Skin of body (tissue), 2 donors: ENCODE data around the gene TAL1. TPM values are rescaled to one million over a fixed set of nuclear protein-coding genes. Genes with fewer than 3 reads are reported as not detected.

Experiments
- DNase-seq: peaks from one replicate; lab custom pipeline; 2025; lab: John Stamatoyannopoulos, UW
- total RNA-seq: library from RNA; depleted of rRNA; stranded (reverse); fragments of >200 nt; gene quantifications from one replicate; pipeline ENCODE4 v1.2.3, GENCODE V29; 2014

TAL1 gene
- total RNA-seq, 1 donor from 2014 or later: 5.3 TPM

DNA sequence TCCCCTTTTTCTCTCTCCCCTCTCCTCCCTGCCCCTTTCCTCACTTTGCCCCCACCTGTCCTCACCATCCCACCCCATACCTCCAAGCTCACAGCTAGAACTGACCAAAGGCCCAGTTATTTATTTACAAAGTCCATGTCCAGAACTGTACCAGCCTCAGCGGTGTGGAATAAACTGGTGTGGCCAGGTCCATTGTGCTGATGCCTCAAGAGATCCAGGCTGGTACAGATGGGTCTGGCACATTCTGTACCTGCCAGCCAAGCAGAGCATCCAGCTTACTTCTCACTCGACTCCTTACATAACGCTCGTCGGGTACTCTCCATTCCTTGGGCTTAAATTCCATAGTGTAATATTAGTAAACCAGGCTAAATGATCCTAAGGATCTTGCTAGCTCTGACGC lies 54.0 kb downstream of the TAL1 start:
- no peak for DNase-seq

DNA sequence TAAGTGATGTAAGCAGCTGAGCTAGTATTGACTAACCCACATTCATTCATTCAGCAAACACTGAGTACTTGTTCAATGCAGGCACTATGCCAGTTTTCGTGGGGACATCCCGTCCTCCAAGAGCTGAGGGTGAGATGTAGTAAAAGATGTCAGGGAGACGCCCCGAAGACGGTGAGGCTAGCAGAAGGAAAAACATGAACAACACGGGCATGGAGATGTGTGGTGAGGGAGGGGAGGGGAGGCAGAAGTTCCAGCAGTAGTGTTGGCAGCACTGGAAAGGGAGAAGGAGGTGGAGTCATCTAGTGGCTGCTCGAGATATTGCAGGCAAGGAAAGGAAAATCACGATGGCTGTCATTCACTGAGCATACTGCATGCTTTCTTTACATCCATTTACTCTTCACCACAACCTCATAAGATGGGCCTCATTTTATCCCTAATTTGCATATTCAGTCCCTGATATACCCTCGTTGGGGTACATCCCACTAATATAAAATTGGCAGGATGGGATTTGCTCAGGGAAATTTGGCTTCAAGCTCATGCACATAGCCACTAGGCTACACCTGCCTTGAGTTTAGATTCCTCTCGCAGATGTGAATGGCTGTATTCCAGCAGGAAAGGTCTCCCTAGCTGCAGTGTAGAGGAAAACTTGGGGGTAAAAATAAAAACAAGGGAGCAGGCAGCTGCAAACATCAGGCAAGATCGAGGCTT lies 56.6 kb downstream of the TAL1 start:
- DNase-seq: peak; percentile 48

DNA sequence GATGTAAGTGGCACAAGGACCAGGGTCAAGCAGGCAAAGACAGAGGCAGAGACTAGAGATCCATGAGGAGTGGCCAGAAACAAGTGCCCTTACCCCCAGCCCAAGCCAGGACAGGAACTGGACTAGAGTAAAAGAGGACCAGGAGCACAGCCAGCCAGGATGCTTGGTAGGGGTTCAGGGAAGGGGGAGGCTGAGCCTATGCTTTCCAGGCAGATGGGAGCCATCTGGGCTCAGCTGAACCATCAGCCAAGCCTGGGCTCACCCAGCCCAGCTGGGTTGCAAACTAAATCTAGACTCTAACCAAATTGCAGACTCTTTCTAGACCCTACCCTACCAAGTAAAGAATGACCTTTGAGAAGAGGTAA lies 57.4 kb downstream of the TAL1 start:
- DNase-seq: peak; percentile 11

DNA sequence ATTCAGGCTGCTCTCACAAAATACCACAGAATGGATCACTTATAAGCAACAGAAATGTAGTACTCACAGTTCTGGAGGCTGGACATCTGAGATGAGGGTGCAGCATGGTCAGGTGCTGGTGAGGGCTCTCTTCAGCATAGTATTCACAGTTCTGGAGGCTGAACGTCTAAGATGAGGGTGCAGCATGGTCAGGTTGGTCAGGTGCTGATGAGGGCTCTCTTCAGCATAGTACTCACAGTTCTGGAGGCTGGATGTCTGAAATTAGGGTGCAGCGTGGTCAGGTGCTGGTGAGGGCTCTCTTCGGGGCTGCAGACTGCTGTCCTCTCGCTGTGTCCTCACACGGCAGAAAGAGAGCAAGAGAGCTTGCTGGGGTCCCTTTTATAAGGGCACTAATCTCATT lies 59.2 kb downstream of the TAL1 start:
- DNase-seq: no peak

Other genes with a start within 250 kb of the TAL1 start
- gene CYP4X1, start 208.6 kb downstream of the TAL1 start, total RNA-seq: 2.8 TPM
- gene CYP4Z1, start 165.0 kb downstream of the TAL1 start, total RNA-seq: 0.39 TPM
- not detected for gene CYP4A22, start 94.8 kb downstream of the TAL1 start, total RNA-seq
- 5.2 TPM for gene PDZK1IP1, start 42.2 kb downstream of the TAL1 start, total RNA-seq
- 7.1 TPM for gene STIL, start 81.9 kb upstream of the TAL1 start, total RNA-seq
- 76.2 TPM for gene CMPK1, start 101.6 kb upstream of the TAL1 start, total RNA-seq
- not detected for gene FOXE3, start 184.1 kb upstream of the TAL1 start, total RNA-seq
- gene FOXD2, start 205.8 kb upstream of the TAL1 start, total RNA-seq: 0.30 TPM